HepG2 (cell line): ENCODE measurements around the gene ATP7B. TPM values are rescaled to one million over a fixed set of nuclear protein-coding genes. Genes with fewer than 3 reads are reported as not detected.

Experiments used
- HNRNPH1 ChIP-seq: fragments of 200-400 bp; formaldehyde crosslinking; optimal IDR thresholded peaks from 2 replicates; pipeline ENCODE3; 2017; ENCODE audit warnings: mild to moderate bottlenecking, low read depth, low read length
- LCORL ChIP-seq, 2 experiments: fragments of 450-650 bp in 1 of 2; sonication (generic) in 1 of 2; formaldehyde crosslinking in 1 of 2; IDR thresholded peaks; 2 replicates each; pipeline versions ENCODE4 v1.5.0 to v1.6.1; 2017 to 2020; ENCODE audit warnings: antibody characterized with exemption in 1 of 2, missing genetic modification reagents in 1 of 2
- NFKB2 ChIP-seq: sonication (generic); formaldehyde crosslinking; IDR thresholded peaks from 2 replicates; pipeline ENCODE4 v1.4.0; 2020; ENCODE audit warnings: missing genetic modification reagents, borderline replicate concordance
- NR2F6 ChIP-seq, 2 experiments: IDR thresholded peaks; 2 replicates each; pipeline ENCODE4 v1.6.1; 2016; ENCODE audit warnings: antibody characterized with exemption in 1 of 2, mild to moderate bottlenecking in 1 of 2
- PITX1 ChIP-seq: sonication (generic); formaldehyde crosslinking; IDR thresholded peaks from 2 replicates; pipeline ENCODE4 v1.5.1; 2020; ENCODE audit warnings: mild to moderate bottlenecking, missing genetic modification reagents
- REPIN1 ChIP-seq: sonication (generic); formaldehyde crosslinking; IDR thresholded peaks from 2 replicates; pipeline ENCODE4 v1.8.0; 2022; ENCODE audit warnings: missing genetic modification reagents, low read depth, mild to moderate bottlenecking, borderline replicate concordance
- SOX5 ChIP-seq: IDR thresholded peaks from 2 replicates; pipeline ENCODE4 v1.6.1; 2016; ENCODE audit warnings: borderline replicate concordance
- SRSF4 ChIP-seq: fragments of 200-400 bp; formaldehyde crosslinking; IDR thresholded peaks from one replicate; pipeline ENCODE4 v1.6.1; 2018; ENCODE audit warnings: mild to moderate bottlenecking, low read depth, low read length, moderate library complexity; ENCODE audit not compliant: poor library complexity, severe bottlenecking
- SUZ12 ChIP-seq: fragments of 150-350 bp; IDR thresholded peaks from 2 replicates; pipeline ENCODE4 v1.6.1; 2014; ENCODE audit warnings: low read depth, low read length
- TBP ChIP-seq: sonication (generic); formaldehyde crosslinking; IDR thresholded peaks from 2 replicates; pipeline ENCODE4 v1.5.0; 2020; ENCODE audit warnings: missing genetic modification reagents
- TCF12 ChIP-seq, 2 experiments: fragments of 450-650 bp in 1 of 2; sonication (generic) in 1 of 2; formaldehyde crosslinking in 1 of 2; IDR thresholded peaks; 2 replicates each; pipeline versions ENCODE4 v1.6.1 to v1.8.0; 2017 to 2022; ENCODE audit warnings: antibody characterized with exemption in 1 of 2, mild to moderate bottlenecking in 1 of 2, missing genetic modification reagents in 1 of 2, moderate library complexity in 1 of 2
- ZNF24 ChIP-seq: fragments of 450-650 bp; IDR thresholded peaks from 2 replicates; pipeline ENCODE4 v1.6.1; 2017; ENCODE audit warnings: antibody characterized with exemption, mild to moderate bottlenecking
- ZNF251 ChIP-seq: sonication (generic); formaldehyde crosslinking; IDR thresholded peaks from 2 replicates; pipeline ENCODE4 v1.9.0; 2021; ENCODE audit warnings: mild to moderate bottlenecking, missing genetic modification reagents
- ZNF3 ChIP-seq: IDR thresholded peaks from 2 replicates; pipeline ENCODE4 v1.7.0; 2017; ENCODE audit warnings: inconsistent platforms
- ZNF549 ChIP-seq: sonication (generic); formaldehyde crosslinking; IDR thresholded peaks from 2 replicates; pipeline ENCODE4 v1.5.0; 2020; ENCODE audit warnings: missing genetic modification reagents
- ZNF660 ChIP-seq: sonication (generic); formaldehyde crosslinking; IDR thresholded peaks from 2 replicates; pipeline ENCODE4 v1.5.1; 2020; ENCODE audit warnings: mild to moderate bottlenecking, low read depth, missing genetic modification reagents, borderline replicate concordance
- ZNF83 ChIP-seq: sonication (generic); formaldehyde crosslinking; IDR thresholded peaks from 2 replicates; pipeline ENCODE4 v1.4.0; 2020; ENCODE audit warnings: missing genetic modification reagents, mild to moderate bottlenecking, borderline replicate concordance
- polyA plus RNA-seq, 8 experiments: library from polyadenylated mRNA; depleted of rRNA in 3 of 8; stranded (reverse) in 7 of 8; unstranded in 1 of 8; fragments of >200 nt; fragmentation: Illumina TruSeq in 4 of 8; extraction: Trizol in 4 of 8; gene quantifications; 2 replicates each; pipeline versions ENCODE4 v1.2.1 to v1.2.3, GENCODE V29; 2011 to 2016; ENCODE audit warnings: low read depth in 4 of 8, missing spikeins in 1 of 8, mixed read lengths in 1 of 8; ENCODE audit not compliant: insufficient read depth in 1 of 8
- total RNA-seq, 5 experiments: library from RNA; depleted of rRNA; stranded (reverse); fragments of >200 nt; fragmentation: Illumina TruSeq; extraction: Trizol; gene quantifications; 2 replicates each; pipeline ENCODE4 v1.2.3, GENCODE V29; 2016; ENCODE audit warnings: low read depth in 1 of 5
- TF ChIP-seq, protein P1 (sequence below), 2 experiments: fragments of 450-650 bp in 1 of 2; sonication (generic) in 1 of 2; formaldehyde crosslinking; IDR thresholded peaks; 2 replicates each; pipeline versions ENCODE4 v1.5.0 to v1.8.0; 2020 to 2022; ENCODE audit warnings: mild to moderate bottlenecking in 1 of 2, missing genetic modification reagents in 1 of 2
- TF ChIP-seq, protein P2 (sequence below): sonication (generic); formaldehyde crosslinking; IDR thresholded peaks from 2 replicates; pipeline ENCODE4 v1.8.0; 2022; ENCODE audit warnings: mild to moderate bottlenecking, missing genetic modification reagents; ENCODE audit not compliant: insufficient replicate concordance
- TF ChIP-seq, protein P3 (sequence below): sonication (generic); formaldehyde crosslinking; IDR thresholded peaks from 2 replicates; pipeline ENCODE4 v1.8.1; 2023; ENCODE audit warnings: mild to moderate bottlenecking, inconsistent platforms, moderate library complexity, missing genetic modification reagents, borderline replicate concordance
- TF ChIP-seq, protein P4 (sequence below): sonication (generic); formaldehyde crosslinking; IDR thresholded peaks from 2 replicates; pipeline ENCODE4 v1.4.0; 2020; ENCODE audit warnings: missing genetic modification reagents, borderline replicate concordance

Gene ATP7B
- total and polyA plus RNA-seq, 2 of the 13 experiments (the other 11 are each of a cell fraction or from before 2014, with no cell fraction given), result 31.8 to 57.4 TPM

DNA sequence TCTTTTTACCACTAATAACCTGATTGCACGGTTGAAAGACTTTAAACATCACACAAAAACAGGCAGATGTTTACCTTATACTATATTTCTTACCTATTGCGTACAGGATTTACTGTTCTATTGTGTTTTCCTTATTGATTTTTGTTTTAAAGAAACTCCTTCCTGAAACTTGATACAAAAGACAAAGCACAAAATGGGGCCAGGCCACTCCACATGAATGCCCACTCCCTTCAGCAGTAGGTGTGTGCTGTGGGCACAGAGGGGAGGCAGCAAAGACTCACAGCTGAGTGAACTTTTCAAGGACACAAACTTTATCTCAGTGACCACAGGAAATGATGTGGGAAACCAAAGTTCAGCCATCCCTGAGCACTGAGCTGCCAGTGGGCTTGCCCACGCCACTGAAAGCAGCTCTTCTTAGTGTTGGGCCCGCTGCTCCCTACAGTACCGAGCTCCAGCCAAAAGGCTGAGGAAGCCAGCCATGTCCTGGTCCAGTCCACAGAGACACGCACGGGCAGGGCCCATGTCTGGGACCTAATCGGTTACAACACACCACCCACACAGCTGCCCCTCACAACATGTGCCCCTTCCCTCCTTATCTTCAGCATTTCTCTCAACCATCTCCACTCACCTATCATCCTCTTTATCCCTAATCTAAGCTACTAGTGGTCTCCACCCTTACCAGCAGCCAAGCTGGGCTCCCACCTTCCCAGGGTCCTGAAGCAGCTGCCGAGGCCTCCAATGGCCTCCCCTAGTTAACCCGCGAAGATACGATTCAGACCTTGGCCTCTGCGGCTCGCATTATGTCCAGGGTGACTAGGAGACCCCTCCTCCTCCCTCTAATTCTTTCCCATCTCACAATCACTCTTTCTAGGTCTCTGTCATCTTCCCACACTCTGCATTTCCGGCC, 39.5 kb downstream of the ATP7B start (continued):
- TF ChIP-seq PITX1 (CRISPR knock-in tag) (0 out of 2 replicates have a peak, but pooled peaks have one; percentile 47), HNRNPH1 (no peak), ZNF3 (CRISPR knock-in tag) (no peak), ZNF24 (no peak), NR2F6 (IDR thresholded peaks at IDR 0.05) (no peak), NR2F6 (CRISPR knock-in tag; IDR thresholded peaks at IDR 0.05) (no peak), SUZ12 (no peak), ZNF251 (CRISPR knock-in tag) (no peak), ZNF83 (CRISPR knock-in tag) (0 out of 2 replicates have a peak, but pooled peaks have one; percentile 69), ZNF549 (CRISPR knock-in tag) (no peak), NFKB2 (no peak), SOX5 (CRISPR knock-in tag) (peak; percentile 85), SRSF4 (no peak), REPIN1 (peak; percentile 18; the same call in 1 of the 2 replicates), ZNF660 (CRISPR knock-in tag) (no peak), LCORL (IDR thresholded peaks at IDR 0.05) (no peak), LCORL (CRISPR knock-in tag; IDR thresholded peaks at IDR 0.05) (no peak), TBP (CRISPR knock-in tag) (no peak), TCF12 (IDR thresholded peaks at IDR 0.05) (no peak), TCF12 (CRISPR knock-in tag; IDR thresholded peaks at IDR 0.05) (no peak)
- TF ChIP-seq, protein P1, sequence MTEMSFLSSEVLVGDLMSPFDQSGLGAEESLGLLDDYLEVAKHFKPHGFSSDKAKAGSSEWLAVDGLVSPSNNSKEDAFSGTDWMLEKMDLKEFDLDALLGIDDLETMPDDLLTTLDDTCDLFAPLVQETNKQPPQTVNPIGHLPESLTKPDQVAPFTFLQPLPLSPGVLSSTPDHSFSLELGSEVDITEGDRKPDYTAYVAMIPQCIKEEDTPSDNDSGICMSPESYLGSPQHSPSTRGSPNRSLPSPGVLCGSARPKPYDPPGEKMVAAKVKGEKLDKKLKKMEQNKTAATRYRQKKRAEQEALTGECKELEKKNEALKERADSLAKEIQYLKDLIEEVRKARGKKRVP (CRISPR knock-in tag; IDR thresholded peaks at IDR 0.05), result no peak
- TF ChIP-seq, protein P2, sequence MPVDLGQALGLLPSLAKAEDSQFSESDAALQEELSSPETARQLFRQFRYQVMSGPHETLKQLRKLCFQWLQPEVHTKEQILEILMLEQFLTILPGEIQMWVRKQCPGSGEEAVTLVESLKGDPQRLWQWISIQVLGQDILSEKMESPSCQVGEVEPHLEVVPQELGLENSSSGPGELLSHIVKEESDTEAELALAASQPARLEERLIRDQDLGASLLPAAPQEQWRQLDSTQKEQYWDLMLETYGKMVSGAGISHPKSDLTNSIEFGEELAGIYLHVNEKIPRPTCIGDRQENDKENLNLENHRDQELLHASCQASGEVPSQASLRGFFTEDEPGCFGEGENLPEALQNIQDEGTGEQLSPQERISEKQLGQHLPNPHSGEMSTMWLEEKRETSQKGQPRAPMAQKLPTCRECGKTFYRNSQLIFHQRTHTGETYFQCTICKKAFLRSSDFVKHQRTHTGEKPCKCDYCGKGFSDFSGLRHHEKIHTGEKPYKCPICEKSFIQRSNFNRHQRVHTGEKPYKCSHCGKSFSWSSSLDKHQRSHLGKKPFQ (CRISPR knock-in tag), result no peak
- TF ChIP-seq, protein P3, sequence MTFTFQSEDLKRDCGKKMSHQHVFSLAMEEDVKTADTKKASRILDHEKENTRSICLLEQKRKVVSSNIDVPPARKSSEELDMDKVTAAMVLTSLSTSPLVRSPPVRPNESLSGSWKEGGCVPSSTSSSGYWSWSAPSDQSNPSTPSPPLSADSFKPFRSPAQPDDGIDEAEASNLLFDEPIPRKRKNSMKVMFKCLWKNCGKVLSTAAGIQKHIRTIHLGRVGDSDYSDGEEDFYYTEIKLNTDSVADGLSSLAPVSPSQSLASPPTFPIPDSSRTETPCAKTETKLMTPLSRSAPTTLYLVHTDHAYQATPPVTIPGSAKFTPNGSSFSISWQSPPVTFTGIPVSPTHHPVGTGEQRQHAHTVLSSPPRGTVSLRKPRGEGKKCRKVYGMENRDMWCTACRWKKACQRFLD (CRISPR knock-in tag), result no peak
- TF ChIP-seq, protein P4, sequence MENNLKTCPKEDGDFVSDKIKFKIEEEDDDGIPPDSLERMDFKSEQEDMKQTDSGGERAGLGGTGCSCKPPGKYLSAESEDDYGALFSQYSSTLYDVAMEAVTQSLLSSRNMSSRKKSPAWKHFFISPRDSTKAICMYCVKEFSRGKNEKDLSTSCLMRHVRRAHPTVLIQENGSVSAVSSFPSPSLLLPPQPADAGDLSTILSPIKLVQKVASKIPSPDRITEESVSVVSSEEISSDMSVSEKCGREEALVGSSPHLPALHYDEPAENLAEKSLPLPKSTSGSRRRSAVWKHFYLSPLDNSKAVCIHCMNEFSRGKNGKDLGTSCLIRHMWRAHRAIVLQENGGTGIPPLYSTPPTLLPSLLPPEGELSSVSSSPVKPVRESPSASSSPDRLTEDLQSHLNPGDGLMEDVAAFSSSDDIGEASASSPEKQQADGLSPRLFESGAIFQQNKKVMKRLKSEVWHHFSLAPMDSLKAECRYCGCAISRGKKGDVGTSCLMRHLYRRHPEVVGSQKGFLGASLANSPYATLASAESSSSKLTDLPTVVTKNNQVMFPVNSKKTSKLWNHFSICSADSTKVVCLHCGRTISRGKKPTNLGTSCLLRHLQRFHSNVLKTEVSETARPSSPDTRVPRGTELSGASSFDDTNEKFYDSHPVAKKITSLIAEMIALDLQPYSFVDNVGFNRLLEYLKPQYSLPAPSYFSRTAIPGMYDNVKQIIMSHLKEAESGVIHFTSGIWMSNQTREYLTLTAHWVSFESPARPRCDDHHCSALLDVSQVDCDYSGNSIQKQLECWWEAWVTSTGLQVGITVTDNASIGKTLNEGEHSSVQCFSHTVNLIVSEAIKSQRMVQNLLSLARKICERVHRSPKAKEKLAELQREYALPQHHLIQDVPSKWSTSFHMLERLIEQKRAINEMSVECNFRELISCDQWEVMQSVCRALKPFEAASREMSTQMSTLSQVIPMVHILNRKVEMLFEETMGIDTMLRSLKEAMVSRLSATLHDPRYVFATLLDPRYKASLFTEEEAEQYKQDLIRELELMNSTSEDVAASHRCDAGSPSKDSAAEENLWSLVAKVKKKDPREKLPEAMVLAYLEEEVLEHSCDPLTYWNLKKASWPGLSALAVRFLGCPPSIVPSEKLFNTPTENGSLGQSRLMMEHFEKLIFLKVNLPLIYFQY (CRISPR knock-in tag), result no peak
